Fibroblast of skin of scalp (primary cell): ENCODE measurements around the gene SENP1.

Experiments used
- DNase-seq: peaks from one replicate; pipeline ENCODE4 v3.0.0-alpha.2; 2013

SENP1 gene

GRCh38 chr12:48034835-48035805 is 70.8 kb downstream of the SENP1 start:
- no peak for DNase-seq

DNA sequence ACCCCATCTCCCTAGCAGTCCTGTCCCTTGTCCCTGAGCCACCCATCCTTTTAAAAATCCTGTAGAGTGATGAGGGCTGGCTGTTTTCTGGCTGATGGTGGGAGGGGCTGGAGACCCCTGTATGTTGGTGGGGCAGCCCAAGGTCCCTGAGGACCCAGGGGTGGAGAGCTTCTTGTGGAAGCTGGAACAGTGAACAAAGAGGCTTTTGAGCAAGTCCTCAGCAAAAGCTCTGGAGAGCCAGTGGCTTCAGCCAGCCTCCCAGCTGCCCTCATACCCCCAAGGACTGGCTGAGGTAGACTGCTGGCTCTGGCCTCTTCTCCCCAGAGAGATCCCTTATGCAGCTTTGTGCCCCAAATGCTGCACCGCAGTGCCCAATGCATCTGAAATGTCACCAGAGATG is 72.4 kb downstream of the SENP1 start:
- DNase-seq, result no peak

- peak; percentile 15 for DNase-seq
Observed at GRCh38 chr12:48032597-48032996, 73.3 kb downstream of the SENP1 start.

- no peak for DNase-seq
Observed at GRCh38 chr12:48031135-48031960, 74.5 kb downstream of the SENP1 start.

DNA sequence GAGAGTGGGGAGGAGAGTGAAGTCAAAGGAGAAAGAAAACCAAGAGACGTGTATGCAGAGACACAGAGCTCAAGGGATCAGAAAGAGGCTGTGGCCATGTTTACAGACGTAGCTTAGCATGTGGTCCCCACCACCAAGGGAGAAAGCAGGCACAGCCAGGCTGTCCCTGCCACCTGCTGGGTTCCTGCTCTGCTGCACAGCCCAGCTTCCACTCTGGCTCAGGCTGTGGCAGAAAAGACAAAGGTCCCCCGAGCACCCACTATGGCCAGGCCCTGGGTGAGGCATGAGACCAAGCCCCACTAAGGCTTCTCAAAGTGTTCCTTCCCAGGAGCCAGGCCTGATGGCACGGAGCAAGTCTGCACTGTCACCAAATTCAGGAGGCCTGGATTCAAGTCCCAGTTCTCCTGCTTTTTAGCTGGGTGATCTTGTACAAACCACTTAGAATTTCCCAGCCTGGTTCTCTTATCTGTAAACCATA is 75.7 kb downstream of the SENP1 start:
- no peak for DNase-seq

- DNase-seq, result no peak
Observed at GRCh38 chr12:48029491-48030172, 76.2 kb downstream of the SENP1 start.

DNA sequence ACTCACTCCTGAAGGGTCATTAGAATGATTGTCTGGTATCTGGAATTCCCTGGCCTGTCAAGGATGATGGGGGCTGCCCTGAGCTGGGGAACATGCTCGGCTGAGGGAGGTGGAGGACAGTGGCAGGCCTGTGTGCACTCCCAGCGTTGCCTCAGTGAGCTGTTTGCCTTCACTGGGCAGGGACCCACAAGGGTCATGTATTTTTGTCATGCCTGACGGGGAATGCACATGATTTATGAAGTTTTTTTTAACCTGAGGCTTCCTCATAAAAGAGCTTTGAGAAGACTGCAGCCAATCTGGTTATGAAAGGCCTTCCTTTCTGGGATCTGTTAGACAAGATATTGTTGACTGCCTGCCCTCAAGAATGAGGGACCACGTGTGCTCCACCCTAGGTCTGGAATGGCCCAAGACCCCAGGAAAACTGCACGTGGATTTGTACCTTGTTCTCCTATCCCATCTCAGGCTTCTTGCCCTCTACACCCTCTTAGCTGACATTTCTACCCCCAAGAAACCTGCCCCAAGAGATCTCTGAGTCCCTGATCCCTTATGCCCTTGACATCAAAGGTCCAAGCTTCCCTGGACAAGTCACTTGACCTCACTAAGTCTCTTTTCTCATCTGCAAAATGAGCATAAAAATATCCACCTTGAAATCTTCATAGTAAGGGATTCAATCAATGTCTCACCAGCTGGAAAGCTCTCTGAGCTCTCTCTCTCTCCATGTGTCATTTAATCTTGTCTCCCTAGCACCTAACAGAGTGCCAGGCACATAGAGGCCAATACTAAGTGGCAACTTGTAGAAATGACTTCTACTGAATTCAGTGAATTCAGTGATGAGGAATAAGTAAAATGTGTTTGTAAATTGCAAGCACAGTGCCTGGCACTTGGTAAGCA is 77.1 kb downstream of the SENP1 start:
- no peak for DNase-seq

DNA sequence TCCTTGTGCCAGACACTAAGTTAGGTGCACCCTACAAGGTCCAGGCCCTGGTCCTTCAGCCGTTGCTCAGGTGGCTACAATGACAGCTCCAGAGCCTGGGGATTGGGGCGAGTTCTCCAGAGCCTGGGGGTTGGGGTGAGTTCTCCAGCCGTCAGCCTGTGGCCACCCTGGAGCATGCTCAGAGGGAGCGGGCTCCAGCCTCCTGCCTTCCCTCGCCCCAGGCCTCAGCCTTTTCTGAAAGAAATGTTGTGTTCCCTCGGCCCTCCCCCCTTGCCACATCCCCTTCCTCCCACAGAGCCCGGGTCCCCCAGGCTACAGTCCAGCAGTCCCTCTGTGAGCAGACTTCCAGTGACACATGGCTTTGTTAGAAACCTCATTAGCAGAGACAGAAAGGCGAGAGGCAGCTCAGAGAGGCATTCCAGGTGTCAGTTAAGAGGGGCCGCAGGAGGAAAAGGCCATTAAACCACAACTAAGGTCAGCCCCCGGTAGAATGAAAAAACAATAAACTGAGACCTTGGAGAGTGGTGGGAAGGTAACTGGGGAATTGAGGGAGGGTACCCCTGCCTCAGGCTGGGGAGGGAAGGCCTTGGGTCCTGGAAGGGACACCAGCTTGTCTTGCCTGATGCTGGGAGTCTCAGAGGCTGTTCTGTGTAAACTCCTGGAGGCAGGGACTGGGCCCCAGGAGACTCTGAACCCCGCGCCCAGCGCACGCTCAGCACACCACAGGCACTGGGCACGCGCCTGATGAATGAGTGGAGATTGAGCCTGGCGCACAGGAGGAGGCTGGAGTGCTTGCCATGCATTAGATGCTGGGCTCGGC is 78.5 kb downstream of the SENP1 start:
- no peak for DNase-seq

DNA sequence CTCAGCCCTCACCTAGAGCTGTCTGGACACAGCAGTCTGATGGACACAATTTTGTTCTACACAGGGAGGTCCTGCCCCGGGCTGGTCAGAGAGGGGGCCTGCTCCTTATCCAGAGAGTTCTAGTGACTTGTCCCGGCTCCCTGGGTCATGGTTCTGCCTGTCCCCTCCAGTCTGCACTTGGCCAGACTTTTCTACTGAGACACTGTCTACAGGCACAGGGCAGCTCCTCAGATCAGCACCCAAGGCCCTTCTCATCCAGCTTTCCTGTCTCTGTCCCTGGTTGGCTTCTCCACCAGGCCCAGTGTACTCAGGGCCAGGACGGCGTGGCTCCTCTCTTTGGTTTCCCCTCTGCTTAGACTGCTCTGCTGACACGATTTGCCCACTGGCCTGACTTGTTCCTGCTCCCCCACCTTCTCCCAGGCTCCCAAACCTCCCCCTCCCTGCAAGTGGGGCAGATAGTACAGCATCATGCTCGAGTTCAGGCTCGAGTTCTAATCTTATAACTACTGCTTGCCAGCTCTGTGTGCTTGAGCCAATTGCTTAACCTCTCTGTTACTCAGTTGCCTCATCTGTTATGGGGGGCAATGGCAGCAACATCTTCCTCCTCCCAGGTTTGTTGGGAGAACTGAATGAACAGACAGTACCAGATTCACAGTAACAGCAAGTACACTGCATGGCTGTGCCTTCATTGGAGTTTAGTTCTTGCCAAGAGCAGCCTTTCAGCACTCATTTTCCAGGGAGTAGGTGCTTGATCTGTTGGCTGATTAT is 79.6 kb downstream of the SENP1 start:
- no peak for DNase-seq

GRCh38 chr12:48025281-48025680 is 80.6 kb downstream of the SENP1 start:
- DNase-seq, result no peak

DNA sequence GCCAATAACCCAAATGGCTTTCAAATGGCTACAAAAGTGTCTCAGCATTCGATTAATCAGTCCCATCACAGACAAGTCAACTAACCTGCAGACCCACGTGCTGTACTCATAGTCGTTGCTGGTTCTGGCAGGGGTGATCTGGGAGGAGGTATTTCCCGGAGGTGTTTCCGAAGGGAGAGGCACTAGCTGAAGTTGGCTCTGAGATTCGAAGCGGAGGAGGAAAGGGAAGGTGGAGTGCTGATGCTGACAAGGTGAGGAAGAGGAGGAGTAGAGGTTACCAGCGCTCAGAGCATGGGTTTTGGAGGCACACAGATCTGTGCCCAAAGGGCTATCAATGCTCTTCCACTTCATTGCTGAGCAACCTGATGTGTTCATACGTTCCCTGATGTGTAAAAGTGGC is 81.1 kb downstream of the SENP1 start:
- no peak for DNase-seq

GRCh38 chr12:48023386-48023785 is 82.5 kb downstream of the SENP1 start:
- DNase-seq, result no peak

GRCh38 chr12:48022676-48023385 is 83.0 kb downstream of the SENP1 start:
- no peak for DNase-seq

DNA sequence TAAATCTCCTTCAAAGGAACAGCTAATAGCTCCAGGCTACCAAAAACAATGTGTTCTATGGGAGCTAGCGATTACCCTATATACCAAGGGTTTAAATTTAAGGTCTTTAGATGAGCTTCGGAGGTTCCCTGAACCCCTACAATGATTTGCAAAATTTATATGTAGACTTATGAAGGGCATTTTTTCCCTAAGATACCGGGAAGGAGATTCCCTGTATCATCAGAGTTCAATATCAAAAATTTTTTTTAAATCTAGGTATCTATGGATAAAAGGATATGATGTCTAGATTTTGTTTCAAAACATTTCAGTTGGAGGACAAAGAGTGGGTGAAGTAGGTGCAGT is 83.7 kb downstream of the SENP1 start:
- no peak for DNase-seq

DNA sequence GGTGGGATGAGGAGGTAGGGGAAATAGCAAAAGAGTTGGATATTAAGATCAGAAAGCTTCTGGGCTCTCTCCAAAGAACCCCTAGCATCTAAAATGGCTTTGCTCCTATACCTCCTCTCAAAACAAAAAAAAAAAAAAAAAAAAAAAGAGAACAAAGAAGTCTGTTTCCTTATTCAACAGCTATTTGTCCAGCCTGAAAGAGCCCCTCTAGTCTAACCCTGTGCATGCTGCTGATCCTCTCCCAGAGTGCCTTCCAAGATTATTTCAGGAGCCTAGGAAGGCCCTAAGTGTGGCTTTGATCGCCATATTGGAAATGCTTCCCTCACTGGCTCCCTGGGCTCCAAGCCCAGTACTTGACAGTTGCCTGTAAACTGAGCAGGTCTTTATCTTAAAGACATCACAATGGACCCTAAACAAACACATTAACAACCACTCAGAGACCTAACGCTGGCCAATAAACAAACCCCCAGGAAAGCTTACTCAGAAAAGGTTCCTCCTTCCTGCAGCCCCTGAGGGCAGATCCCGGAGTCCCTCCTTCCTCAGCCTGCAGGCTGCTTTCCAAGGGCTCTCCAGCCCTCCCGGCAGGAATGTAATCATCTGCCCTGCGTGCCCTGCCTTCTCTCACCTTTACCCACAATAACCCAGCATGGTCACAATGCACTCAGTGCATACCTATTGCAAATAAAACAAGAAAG is 84.2 kb downstream of the SENP1 start:
- no peak for DNase-seq

DNA sequence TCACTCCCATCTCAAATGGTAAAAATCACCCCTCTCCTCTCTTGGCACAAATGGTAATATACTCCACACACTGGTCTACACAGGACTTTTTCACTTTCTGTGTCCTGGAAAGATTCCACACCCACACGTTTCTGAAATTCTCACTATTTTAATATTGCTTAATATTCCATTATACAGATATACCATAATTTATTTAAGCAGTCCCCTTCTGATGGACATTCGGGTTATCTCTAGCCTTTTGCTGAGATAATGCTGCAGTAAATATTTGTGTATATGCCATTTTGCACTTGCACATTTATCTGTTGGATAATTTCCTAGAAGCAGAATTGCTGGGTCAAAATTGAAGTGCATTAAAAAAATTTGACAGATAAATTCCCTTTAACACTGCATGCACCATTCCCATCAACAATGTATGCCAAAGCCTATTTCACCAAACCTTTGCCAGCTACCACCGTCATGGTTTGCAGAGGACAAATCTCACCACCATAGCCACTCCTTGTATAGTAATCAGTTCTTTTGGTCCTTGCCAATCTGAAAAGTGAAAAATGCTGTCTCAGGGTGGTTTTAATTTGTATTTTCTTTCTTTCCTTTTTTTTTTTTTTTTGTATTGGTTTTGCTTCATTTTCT is 86.1 kb downstream of the SENP1 start:
- no peak for DNase-seq

GRCh38 chr12:48018618-48018995 is 87.3 kb downstream of the SENP1 start:
- DNase-seq, result no peak

GRCh38 chr12:48017921-48018617 is 87.8 kb downstream of the SENP1 start:
- no peak for DNase-seq
